Measurements from ENCODE around the gene HACD1.
A peak's percentile ranks its signal among the peaks of the same experiment; 100 is the strongest.

The HACD1 gene, protein sequence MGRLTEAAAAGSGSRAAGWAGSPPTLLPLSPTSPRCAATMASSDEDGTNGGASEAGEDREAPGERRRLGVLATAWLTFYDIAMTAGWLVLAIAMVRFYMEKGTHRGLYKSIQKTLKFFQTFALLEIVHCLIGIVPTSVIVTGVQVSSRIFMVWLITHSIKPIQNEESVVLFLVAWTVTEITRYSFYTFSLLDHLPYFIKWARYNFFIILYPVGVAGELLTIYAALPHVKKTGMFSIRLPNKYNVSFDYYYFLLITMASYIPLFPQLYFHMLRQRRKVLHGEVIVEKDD

DNA sequence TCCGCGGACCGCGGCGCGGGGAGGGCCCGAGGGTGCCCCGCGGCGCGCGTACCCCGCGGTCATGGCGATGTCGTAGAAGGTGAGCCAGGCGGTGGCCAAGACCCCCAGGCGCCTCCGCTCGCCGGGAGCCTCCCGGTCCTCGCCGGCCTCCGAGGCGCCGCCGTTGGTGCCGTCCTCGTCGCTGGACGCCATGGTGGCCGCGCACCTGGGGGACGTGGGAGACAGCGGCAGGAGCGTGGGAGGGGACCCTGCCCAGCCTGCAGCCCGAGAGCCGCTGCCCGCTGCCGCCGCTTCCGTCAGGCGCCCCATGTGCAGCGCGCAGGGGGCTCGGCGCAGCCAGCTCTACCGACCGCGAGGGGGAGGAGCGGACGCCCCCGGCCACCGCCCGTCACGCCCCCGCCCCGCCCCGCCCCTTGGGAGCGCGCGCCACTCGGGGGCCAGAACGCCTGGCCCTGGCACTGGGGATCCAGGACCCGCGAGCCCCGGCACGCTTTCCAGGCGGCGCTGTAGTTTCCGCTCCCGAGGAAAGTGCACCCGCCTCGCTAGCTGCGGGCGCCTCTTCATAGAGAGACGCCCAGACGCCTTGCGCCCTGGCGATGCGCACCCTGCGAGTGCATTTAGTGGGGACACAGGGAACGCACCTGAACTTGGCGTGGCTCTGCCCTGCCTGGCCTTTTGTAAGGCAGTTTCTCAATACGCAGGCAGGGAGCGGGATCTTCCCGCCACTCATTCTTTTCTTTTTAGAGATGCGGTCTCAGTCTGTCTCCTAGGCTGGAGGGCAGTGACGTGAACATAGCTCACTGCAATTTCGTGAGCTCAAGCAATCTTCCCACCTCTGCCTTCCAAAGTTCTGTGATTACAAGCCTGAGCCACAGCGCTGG lies at the start of gene HACD1:
Gene HACD1 (minus strand): TSS at position 344 of the 881 bp plus-strand sequence. CDS start 35 bp downstream, at position 309.
- peak in 1 of 2 donors; percentile 48 for DNase-seq (ENCODE audit: low read depth in 2 of 2)

DNA sequence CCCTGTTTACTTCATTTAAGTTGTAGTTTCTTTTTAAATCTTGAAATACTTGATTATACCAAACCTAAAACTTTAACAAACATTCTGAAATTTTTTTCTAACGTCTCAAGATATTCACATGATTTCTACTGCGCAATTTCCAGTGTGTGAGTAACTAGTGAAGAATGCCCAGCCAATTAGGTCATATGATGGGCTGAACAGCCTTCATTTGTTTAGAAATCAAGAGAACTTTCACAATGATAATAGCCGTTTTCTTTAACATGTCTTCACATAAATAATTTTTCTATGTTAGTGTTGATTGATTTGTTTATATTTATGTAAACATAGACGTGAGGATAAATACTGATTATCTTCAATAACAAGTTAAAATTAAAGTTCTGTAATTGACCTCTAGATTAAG lies 48.6 kb upstream of the HACD1 start:
- no peak for DNase-seq (ENCODE audit: low read depth in 2 of 2)

DNA sequence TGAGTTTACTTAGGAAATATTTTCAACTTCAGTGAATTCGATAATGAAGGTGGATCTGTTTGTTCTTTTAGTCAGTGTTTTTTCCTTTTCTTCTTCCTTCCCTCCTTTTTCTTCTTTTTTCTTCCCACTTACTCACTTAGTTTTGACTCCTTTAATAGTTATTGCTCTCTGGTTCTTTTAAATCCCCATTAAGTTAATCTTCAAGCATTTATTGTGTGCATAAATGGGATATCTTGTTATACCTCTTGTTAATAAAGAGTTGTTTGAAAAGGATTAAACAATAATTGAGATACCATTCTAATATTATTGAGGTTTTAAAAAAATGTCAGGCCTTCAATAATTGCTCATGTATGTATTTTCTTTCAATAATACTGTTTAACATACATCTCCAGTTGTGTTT lies 46.3 kb upstream of the HACD1 start:
- DNase-seq (ENCODE audit: low read depth in 2 of 2) = no peak

DNA sequence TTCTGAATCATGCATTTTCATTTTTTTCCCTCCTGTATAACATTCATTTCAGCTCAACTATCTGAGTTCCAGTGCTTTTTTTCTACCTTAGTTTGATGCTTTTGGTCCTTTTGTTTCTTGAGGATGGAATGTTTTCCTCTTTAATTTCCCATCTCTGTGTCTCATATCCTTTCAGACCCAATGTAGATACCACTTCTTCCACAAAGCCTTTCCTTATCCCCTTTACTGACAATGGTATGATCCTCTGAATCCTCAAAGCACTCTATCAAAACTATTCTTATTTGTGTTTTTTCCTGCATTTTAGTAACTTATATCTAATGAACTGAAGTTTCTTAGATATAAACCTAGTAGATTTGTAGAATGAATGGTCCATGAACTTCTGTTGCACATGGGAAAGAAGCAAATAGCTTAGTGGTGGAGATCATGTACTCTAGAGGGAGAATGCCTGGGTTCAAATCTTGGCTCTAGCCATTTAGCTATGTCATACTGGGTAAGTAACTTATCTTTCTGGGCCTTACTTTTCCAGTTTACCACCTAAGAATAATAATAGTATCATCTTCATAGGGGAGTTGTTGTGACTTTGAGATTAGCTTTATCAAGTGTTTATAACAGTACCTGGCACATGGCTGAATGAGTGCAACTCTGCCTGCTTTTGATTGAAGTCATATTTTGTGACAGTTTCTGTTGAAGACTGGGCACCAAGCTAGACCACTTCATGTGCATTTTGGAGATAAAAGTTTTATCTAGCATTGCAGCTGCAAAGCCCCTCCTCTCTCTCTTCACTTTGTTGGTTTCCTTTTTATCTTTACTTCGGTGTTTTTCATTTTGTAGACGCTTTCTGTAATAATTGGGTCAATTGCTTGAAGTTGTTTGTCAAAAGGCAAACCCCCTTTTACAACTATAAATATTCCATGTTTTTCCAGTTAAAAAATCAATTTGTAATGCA lies 45.3 kb upstream of the HACD1 start:
- no peak for DNase-seq (ENCODE audit: low read depth in 2 of 2)

DNA sequence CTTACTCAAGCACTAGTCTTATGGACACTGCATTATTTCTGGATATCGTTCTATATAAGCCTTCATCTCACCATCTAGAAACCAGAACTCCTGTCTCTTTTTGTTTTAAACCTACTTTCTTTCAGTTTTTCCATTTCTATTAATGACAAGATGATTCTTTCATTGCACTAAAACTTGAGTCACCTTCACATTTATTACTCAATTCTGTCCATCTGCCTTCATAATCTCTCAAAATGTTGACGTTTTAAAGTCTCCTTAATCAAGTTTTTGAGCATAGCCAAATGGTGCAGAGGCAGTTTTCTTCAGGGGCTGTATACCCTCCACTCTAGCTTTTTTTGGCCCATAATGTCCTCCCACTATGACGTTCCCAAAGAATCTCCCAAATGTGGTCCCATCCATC lies 44.3 kb upstream of the HACD1 start:
- DNase-seq (ENCODE audit: low read depth in 2 of 2) = no peak

DNA sequence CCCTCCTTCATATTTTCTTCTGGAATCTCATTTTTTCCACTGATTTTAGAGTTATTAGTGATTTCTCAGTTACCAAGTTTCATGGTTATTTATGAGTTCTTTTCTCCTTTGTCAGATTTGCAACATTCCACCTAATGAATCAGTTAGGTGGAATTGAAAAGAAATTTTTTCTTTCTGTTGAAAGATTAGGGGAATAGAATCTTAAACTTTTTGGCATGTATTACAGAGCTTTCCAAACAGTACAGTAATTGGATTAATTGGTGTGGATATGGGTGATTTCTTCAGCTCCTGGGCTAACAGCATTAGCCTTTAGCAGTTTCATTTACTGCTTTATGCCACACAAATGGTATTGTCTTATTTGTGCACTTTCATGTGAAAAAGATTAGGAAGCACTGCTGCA lies 43.7 kb upstream of the HACD1 start:
- DNase-seq (ENCODE audit: low read depth in 2 of 2) = no peak

DNA sequence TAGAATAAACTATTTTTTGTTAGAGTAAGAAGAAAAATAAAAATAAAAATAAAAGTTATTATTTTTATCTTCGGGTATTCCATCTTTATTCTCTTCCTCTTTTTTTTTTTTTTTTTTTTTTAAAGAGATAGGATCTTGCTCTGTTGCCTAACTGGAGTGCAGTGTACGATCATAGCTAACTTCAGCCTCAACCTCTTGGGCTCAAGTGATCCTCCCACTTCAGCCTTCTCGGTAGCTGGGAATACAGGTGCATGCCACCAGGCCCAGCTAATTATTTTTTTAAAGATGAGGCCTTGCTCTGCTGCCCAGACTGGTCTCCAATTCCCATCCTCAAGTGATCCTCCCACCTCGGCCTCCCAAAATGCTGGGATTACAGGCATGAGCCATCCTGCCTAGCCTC lies 42.2 kb upstream of the HACD1 start:
- DNase-seq (ENCODE audit: low read depth in 2 of 2) = no peak

DNA sequence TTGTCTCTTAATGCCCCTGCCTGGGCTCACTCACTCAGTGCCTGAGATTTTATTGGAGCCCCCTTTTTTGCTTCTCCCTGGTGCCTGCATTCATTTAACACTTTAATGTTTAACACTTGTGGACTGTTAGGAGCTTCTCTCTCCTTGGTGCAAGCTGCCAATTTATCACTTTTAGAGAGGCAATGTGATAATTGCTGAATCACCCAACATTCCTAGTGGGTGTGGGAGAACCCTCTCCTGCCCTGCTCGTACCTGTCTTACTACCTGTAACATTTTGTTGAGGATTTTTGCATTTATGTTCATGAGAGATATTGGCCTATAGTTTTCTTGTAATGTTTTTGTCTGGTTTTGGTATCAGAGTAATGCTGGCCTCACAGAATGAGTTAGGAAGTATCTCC lies 39.9 kb upstream of the HACD1 start:
- DNase-seq (ENCODE audit: low read depth in 2 of 2) = no peak

DNA sequence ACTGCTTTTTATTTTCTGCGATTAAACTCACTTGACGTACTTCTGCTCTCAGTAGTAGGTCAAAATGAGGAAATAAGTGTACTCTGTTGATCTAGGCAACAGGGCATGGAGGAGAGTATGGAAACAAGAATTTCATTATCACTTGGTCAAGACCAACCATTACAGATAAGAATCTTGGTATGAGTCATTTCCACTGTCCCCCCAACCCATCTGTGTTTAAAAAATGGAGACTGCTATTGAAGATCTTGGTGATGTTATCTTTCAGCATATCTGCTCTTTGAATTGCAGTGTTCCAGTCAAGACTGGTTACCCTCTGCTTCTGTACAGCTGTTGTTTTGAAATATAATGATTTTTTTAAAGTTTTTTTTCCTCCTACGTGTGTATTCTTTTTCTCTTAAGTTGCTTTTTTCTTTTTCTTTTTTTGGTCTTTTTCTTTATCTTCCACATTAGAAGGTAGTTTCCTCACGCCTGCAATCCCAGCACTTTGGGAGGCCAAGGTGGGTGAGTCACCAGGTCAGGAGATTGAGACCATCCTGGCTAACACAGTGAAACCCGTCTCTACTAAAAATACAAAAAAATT lies 38.5 kb upstream of the HACD1 start:
- DNase-seq (ENCODE audit: low read depth in 2 of 2) = no peak

DNA sequence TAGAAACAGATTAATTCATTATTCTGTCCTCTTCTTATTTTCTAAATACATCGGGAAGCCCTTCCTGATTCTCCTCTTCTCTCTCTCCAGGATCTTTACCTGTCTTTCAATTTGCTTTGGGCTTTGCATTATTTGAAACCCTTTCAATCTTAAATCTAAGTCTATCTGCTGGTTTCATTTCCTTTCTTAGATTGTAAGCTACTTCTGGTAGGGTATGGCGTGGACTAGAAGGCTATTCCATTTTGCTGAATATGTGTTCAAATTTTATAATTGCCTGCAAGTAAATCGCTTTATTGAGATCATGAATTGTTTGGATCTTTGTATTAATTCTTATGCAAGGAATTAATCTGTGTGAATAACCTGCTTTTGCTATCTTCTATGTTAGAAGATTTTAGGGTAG lies 37.8 kb upstream of the HACD1 start:
- no peak for DNase-seq (ENCODE audit: low read depth in 2 of 2)

DNA sequence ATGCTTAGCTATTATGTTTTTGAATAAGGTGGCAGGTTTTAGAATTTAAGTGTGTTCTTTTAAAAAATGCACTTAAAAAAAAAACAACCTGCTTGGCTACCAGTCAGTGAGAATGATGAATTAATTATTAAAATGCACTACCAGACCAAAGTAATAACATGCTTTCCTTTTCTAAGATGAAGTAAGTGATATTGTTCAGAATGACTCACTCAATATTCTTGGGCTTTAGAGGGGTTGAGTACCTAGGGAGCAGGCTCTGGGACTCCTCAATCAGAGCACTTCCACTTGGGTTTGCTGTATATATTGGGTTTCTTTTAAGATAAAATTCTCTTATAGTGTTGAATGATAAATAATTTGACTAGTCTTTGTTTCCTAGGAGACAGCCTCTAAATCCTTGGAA lies 35.4 kb upstream of the HACD1 start:
- no peak for DNase-seq (ENCODE audit: low read depth in 2 of 2)

DNA sequence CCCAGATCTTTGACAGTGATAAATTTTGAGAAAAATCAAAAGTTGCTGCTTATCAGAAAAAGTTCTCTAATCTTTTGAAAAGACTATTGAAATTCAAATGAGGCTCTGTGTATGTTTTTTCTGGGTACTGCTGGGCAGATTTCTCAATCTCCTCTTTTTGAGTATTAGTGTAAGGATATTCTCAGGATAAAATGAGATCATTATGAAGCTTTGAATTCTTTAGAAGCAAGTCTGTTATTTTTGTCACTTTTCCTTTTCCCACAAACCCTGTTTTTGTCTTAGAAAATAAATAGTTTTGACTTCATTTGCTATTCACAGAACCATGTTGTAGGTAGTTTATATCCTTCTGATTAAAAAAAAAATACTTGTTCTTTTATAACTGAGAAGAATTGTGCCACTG lies 34.7 kb upstream of the HACD1 start:
- DNase-seq (ENCODE audit: low read depth in 2 of 2) = no peak

DNA sequence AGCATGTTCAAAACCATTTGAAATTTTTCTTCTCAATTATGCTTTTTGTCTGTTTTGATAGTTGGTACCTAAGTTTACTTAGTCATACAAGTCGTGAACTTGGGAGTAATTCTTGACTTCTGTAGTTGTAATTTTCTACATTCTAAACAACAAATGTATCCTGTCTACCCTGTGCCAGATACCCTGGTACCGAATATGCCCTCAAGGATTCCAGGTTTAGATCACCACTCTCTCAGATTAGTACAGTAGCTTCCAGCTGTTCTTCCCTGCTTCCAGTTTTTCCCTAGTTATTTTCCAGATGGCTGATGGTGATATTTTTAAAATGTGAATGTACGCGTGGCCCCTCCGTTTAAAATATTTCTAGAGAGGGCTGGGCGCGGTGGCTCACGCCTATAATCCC lies 33.2 kb upstream of the HACD1 start:
- no peak for DNase-seq (ENCODE audit: low read depth in 2 of 2)

DNA sequence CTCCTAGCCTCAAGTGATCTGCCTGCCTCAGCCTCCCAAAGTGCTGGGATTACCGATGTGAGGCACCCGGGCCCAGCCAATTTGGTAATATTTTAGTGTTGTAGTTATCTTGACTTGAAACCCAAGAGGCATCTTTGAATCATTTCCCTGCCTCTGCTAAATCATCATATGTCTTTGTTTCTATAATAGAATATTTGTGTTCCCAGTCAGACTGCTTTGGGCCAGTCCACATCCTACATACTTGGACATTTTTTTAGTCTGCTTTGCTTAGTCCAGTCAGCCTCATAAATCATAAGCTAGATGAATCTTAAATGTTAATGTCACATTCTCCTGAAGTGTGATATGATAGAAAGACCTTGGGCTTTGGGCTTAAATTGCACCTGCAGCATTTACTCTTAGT lies 32.7 kb upstream of the HACD1 start:
- DNase-seq (ENCODE audit: low read depth in 2 of 2) = no peak

DNA sequence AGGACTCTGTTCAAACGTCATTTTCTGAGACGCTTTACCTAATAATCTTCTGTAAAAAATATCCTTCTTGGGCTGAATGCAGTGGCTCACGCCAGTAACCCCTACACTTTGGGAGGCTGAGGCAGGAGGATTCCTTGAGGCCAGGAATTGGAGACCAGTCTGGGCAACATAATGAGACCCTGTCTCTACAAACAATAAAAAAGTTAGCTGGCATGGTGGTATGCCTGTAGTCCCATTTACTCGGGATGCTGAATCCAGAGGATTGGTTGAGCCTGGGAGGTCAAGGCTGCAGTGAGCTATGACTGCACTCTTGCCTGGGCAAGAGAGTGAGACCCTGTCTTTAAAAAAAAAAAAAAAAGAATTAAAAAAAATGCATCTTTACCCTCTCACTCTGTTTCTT lies 31.9 kb upstream of the HACD1 start:
- DNase-seq (ENCODE audit: low read depth in 2 of 2) = no peak

DNA sequence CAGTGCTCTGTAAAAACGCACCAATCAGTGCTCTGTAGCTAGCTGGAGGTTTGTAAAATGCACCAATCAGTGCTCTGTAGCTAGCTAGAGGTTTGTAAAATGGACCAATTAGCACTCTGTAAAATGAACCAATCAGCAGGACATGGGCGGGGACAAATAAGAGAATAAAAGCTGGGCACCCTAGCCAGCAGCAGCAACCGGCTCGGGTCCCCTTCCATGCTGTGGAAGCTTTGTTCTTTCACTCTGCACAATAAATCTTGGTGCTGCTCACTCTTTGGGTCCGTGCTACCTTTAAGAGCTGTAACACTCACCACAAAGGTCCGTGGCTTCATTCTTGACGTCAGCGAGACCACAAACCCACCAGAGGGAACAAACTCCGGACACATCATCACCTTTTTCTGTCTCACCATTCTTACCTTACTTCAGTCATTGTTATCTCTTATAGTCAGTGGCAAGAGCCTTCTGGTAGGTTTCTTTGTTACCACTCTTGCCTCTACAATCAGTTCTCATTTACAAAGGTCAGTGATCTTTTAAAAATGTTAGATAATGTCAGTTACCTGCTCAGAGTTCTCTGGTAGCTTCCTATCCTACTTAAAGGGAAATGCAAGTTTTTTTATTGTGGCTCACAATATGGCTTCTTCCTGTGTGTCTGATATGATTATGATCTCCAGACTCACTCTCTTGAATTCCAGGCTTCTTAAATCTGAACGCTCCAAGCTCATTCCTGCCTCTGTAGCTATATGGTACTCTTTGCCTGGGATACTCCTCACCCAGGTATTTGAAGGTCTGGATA lies 31.3 kb upstream of the HACD1 start:
- peak in 1 of 2 donors; percentile 23 for DNase-seq (ENCODE audit: low read depth in 2 of 2)

DNA sequence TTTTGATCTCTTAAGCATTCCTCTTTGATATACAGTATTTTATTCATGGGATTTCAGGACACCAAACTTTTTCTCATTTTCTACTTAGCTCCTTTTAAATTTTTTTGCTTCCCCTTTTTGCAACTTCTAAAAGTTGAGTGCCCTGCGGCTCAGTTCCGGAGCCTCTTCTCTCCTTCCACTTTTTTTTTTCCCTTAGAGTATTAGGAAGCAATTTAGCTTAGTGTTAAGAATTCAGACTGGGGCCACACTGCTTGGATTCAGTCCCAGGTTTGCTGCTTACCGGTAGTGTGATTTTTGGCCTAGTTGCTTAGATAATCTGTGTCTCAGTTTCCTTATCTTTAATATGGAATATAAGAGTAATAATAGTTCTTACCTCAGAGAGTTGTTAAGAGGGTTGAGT lies 30.2 kb upstream of the HACD1 start:
- no peak for DNase-seq (ENCODE audit: low read depth in 2 of 2)

DNA sequence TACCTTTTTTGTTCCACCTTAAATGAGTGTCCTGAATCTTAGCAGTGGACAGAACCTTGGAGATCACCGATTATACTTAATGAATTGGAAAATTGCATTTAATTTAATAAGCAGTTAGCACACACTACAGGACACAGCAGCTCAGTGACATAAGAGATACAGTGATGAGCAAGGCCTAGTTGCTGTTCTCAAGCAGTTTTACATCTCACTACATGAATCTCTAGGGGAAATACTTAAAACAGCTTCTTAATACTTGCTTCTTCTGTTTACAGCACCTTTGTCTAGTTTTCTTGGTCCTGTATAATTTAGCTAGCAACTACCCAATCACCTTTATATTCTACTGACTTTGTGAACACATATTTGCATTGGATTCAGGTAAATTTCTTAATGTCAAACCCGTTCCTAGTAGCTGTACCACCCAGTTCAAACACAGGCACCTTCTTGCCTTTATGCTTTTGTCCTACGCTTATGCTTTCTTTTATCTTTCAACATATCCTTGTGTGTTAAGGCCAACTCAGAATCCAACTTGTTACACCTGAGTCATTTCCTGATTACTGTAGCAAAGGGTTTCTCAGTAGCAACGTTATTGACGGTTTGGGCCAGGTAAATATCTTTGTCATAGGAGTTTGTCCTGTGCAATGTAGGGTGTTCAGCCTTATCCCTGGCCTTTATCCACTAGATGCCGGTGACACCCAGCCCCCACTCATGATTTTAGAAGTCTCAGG lies 28.6 kb upstream of the HACD1 start:
- DNase-seq (ENCODE audit: low read depth in 2 of 2) = no peak

DNA sequence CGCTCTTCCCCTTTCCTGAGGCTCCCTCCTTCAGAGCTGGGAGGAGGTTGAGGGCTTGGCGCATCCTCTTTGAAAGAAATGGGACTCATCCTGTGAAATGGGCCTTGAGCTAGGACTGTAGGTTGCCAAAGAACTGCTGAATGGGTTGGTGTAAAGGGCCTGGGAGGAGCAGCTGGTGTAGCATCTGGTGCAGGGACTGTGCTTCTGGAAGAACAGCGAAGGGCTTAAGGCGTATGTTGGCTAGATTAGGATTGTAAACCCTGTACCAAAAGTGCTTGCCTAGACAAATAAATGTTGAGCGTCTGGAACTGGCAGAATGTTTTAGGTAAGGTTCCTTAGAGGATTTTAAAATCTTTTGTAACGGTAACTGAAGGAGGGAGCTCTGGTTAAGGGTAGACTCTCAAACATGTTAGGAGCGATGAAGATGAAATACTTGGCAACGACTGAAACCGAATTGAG lies 27.3 kb upstream of the HACD1 start:
- no peak for DNase-seq (ENCODE audit: low read depth in 2 of 2)
